Natural killer cell treated with Interleukin-12 subunit alpha and Interleukin-12 subunit beta and Interleukin-15 and Interleukin-18, amount 100 ng/mL, for 72 hours (primary cell): ENCODE results near the gene TFDP3. TPM values are rescaled to one million over a fixed set of nuclear protein-coding genes. Genes with fewer than 3 reads are reported as not detected.

Experiments
- ATAC-seq, 2 donors: fragments of 150-1000 bp; cut with Tn5 transposase in 1 of 2; sonication (Bioruptor Pico), chemical (Tn5 transposase) in 1 of 2; 2 replicates each; pipeline ENCODE4 v1.10.0; 2021
- DNase-seq: peaks from one replicate; pipeline ENCODE4 v3.0.0; 2022; ENCODE audit warnings: low spot score
- H3K27ac Mint-ChIP-seq, 2 donors: 1 replicate in 1 of 2; 2 replicates in 1 of 2; pipeline ENCODE4 v1.8.0; 2022; ENCODE audit warnings: mixed read lengths in 2 of 2, mild to moderate bottlenecking in 1 of 2, moderate library complexity in 1 of 2
- H3K27me3 Mint-ChIP-seq, 2 donors: 1 replicate in 1 of 2; 2 replicates in 1 of 2; pipeline ENCODE4 v1.8.0; 2022; ENCODE audit warnings: mixed read lengths in 2 of 2
- H3K36me3 Mint-ChIP-seq: one replicate; pipeline ENCODE4 v1.8.0; 2022; ENCODE audit warnings: mixed read lengths
- H3K4me1 Mint-ChIP-seq, 2 donors: 1 replicate in 1 of 2; 2 replicates in 1 of 2; pipeline ENCODE4 v1.8.0; 2022; ENCODE audit warnings: low read depth in 2 of 2, mixed read lengths in 2 of 2, mild to moderate bottlenecking in 1 of 2
- H3K4me3 Mint-ChIP-seq: one replicate; pipeline ENCODE4 v1.8.0; 2022; ENCODE audit warnings: mixed read lengths
- H3K9me3 Mint-ChIP-seq: 2 replicates; pipeline ENCODE4 v1.8.0; 2022; ENCODE audit warnings: mixed read lengths
- total RNA-seq, 2 donors: library from RNA; stranded (reverse); gene quantifications; one replicate each; pipeline ENCODE4 v1.2.3, GENCODE V29; 2022

The TFDP3 gene
- total RNA-seq, 2 donors from 2014 or later: not detected

GRCh38 chrX:133215747-133216146 lies 2.4 kb downstream of the TFDP3 start:
- Mint-ChIP-seq H3K27me3 (peaks cover 3 to 4% of the 10 kb centered on the region in 2 donors), H3K27ac (no peak overlapping the region), H3K9me3 (no peaks in the 10 kb centered on the region), H3K4me1 (peaks cover 0 to 4% of the 10 kb centered on the region in 2 donors), H3K4me3 (no peak overlapping the region), H3K36me3 (no peaks in the 10 kb centered on the region)
- no peak for ATAC-seq
- DNase-seq: no peak

- H3K36me3 Mint-ChIP-seq: no peaks in the 10 kb centered on the region
- H3K27ac Mint-ChIP-seq: no peak overlapping the region
- H3K4me1 Mint-ChIP-seq: peaks cover 0 to 4% of the 10 kb centered on the region in 2 donors
- no peaks in the 10 kb centered on the region for H3K9me3 Mint-ChIP-seq
- DNase-seq (no peak), ATAC-seq (no peak)
- peaks cover 3 to 4% of the 10 kb centered on the region in 2 donors for H3K27me3 Mint-ChIP-seq
- H3K4me3 Mint-ChIP-seq: no peak overlapping the region
These were observed 3.1 kb downstream of the TFDP3 start for GRCh38 chrX:133215017-133215416.

- H3K4me1 Mint-ChIP-seq: peaks cover 0 to 4% of the 10 kb centered on the region in 2 donors
- no peak overlapping the region for H3K4me3 Mint-ChIP-seq
- no peak for DNase-seq
- ATAC-seq: no peak
- no peak overlapping the region for H3K27ac Mint-ChIP-seq
- no peaks in the 10 kb centered on the region for H3K36me3 Mint-ChIP-seq
- no peaks in the 10 kb centered on the region for H3K9me3 Mint-ChIP-seq
- H3K27me3 Mint-ChIP-seq: peaks cover 0 to 3% of the 10 kb centered on the region in 2 donors
These were observed 3.9 kb downstream of the TFDP3 start for GRCh38 chrX:133214301-133214700.

- H3K4me3 Mint-ChIP-seq: no peak overlapping the region
- H3K9me3 Mint-ChIP-seq: no peaks in the 10 kb centered on the region
- H3K27me3 Mint-ChIP-seq: peaks cover 0 to 6% of the 10 kb centered on the region in 2 donors
- no peak overlapping the region for H3K27ac Mint-ChIP-seq
- H3K4me1 Mint-ChIP-seq: peaks cover 0 to 4% of the 10 kb centered on the region in 2 donors
- no peak for ATAC-seq
- no peaks in the 10 kb centered on the region for H3K36me3 Mint-ChIP-seq
- no peak for DNase-seq
These were observed 5.0 kb downstream of the TFDP3 start for GRCh38 chrX:133213117-133213516.

- Mint-ChIP-seq H3K9me3 (no peaks in the 10 kb centered on the region), H3K36me3 (no peaks in the 10 kb centered on the region), H3K27ac (no peak overlapping the region), H3K4me3 (no peak overlapping the region), H3K4me1 (no peaks in the 10 kb centered on the region), H3K27me3 (peaks cover 14 to 21% of the 10 kb centered on the region in 2 donors)
- ATAC-seq (no peak), DNase-seq (no peak)
These were observed 10.4 kb downstream of the TFDP3 start for GRCh38 chrX:133207751-133208150.

- no peak for DNase-seq
- no peak for ATAC-seq
- no peaks in the 10 kb centered on the region for H3K4me1 Mint-ChIP-seq
- H3K36me3 Mint-ChIP-seq: no peaks in the 10 kb centered on the region
- H3K4me3 Mint-ChIP-seq: no peak overlapping the region
- H3K27me3 Mint-ChIP-seq: peaks cover 0 to 23% of the 10 kb centered on the region in 2 donors
- no peaks in the 10 kb centered on the region for H3K9me3 Mint-ChIP-seq
- no peak overlapping the region for H3K27ac Mint-ChIP-seq
These were observed 26.5 kb downstream of the TFDP3 start for GRCh38 chrX:133191739-133192039.

- H3K36me3 Mint-ChIP-seq: no peaks in the 10 kb centered on the region
These were observed 27.0 kb downstream of the TFDP3 start for GRCh38 chrX:133190877-133191738.

GRCh38 chrX:133189195-133189594 lies 29.0 kb downstream of the TFDP3 start:
- H3K36me3 Mint-ChIP-seq: no peaks in the 10 kb centered on the region
- ATAC-seq (no peak), DNase-seq (no peak)
- H3K27ac Mint-ChIP-seq: no peak overlapping the region
- peaks cover 0 to 19% of the 10 kb centered on the region in 2 donors for H3K27me3 Mint-ChIP-seq
- no peak overlapping the region for H3K4me3 Mint-ChIP-seq
- no peaks in the 10 kb centered on the region for H3K4me1 Mint-ChIP-seq
- no peaks in the 10 kb centered on the region for H3K9me3 Mint-ChIP-seq

More at GRCh38 chrX:133190877-133191738, 27.0 kb downstream of the TFDP3 start:
- Mint-ChIP-seq H3K9me3 (no peaks in the 10 kb centered on the region), H3K27me3 (peaks cover 0 to 20% of the 10 kb centered on the region in 2 donors), H3K27ac (no peak overlapping the region), H3K4me3 (no peak overlapping the region), H3K4me1 (no peaks in the 10 kb centered on the region)
- DNase-seq (no peak), ATAC-seq (no peak)

- Mint-ChIP-seq H3K9me3 (no peaks in the 10 kb centered on the region), H3K4me1 (no peaks in the 10 kb centered on the region), H3K27ac (no peak overlapping the region), H3K4me3 (no peak overlapping the region), H3K27me3 (peaks cover 0 to 20% of the 10 kb centered on the region in 2 donors), H3K36me3 (no peaks in the 10 kb centered on the region)
- no peak for ATAC-seq
- DNase-seq: no peak
These were observed 29.5 kb downstream of the TFDP3 start for GRCh38 chrX:133188631-133189030.

GRCh38 chrX:133185938-133186337 lies 32.2 kb downstream of the TFDP3 start:
- no peaks in the 10 kb centered on the region for H3K4me1 Mint-ChIP-seq
- no peak for ATAC-seq
- H3K27me3 Mint-ChIP-seq: peaks cover 0 to 16% of the 10 kb centered on the region in 2 donors
- no peaks in the 10 kb centered on the region for H3K36me3 Mint-ChIP-seq
- no peak overlapping the region for H3K4me3 Mint-ChIP-seq
- H3K9me3 Mint-ChIP-seq: no peaks in the 10 kb centered on the region
- DNase-seq: no peak
- H3K27ac Mint-ChIP-seq: no peak overlapping the region

GRCh38 chrX:133185119-133185518 lies 33.0 kb downstream of the TFDP3 start:
- Mint-ChIP-seq H3K27me3 (peaks cover 0 to 14% of the 10 kb centered on the region in 2 donors), H3K4me3 (no peak overlapping the region), H3K4me1 (no peaks in the 10 kb centered on the region), H3K27ac (no peak overlapping the region), H3K9me3 (no peaks in the 10 kb centered on the region), H3K36me3 (no peaks in the 10 kb centered on the region)
- no peak for ATAC-seq
- DNase-seq: no peak

GRCh38 chrX:133183806-133184205 lies 34.3 kb downstream of the TFDP3 start:
- H3K36me3 Mint-ChIP-seq: no peaks in the 10 kb centered on the region
- DNase-seq (no peak), ATAC-seq (no peak)
- H3K27me3 Mint-ChIP-seq: peaks cover 0 to 11% of the 10 kb centered on the region in 2 donors
- no peak overlapping the region for H3K4me3 Mint-ChIP-seq
- no peaks in the 10 kb centered on the region for H3K9me3 Mint-ChIP-seq
- no peaks in the 10 kb centered on the region for H3K4me1 Mint-ChIP-seq
- H3K27ac Mint-ChIP-seq: no peak overlapping the region

GRCh38 chrX:133179500-133179899 lies 38.7 kb downstream of the TFDP3 start:
- no peak overlapping the region for H3K27ac Mint-ChIP-seq
- ATAC-seq (no peak), DNase-seq (no peak)
- no peaks in the 10 kb centered on the region for H3K9me3 Mint-ChIP-seq
- no peaks in the 10 kb centered on the region for H3K4me1 Mint-ChIP-seq
- H3K36me3 Mint-ChIP-seq: no peaks in the 10 kb centered on the region
- H3K27me3 Mint-ChIP-seq: peaks cover 0 to 13% of the 10 kb centered on the region in 2 donors
- H3K4me3 Mint-ChIP-seq: no peak overlapping the region

- Mint-ChIP-seq H3K4me3 (no peak overlapping the region), H3K27ac (no peak overlapping the region), H3K4me1 (no peaks in the 10 kb centered on the region), H3K27me3 (peaks cover 0 to 10% of the 10 kb centered on the region in 2 donors), H3K9me3 (no peaks in the 10 kb centered on the region), H3K36me3 (no peaks in the 10 kb centered on the region)
- no peak for DNase-seq
- ATAC-seq: no peak
These were observed 41.0 kb downstream of the TFDP3 start for GRCh38 chrX:133177202-133177601.
